Hematopoietic multipotent progenitor cell treated with erythropoietin and hydrocortisone succinate and interleukin-3 and kit ligand, for 8 days (in vitro differentiated cells): Measurements from ENCODE around the gene LILRA5.
A peak's percentile ranks its signal among the peaks of the same experiment; 100 is the strongest.
"Not testable (repeated sequence)": the region's sequence is repeated elsewhere in the genome, so short reads cannot be mapped to it uniquely, and the experiment has no call there.

Experiments
- DNase-seq: peaks from one replicate; pipeline ENCODE4 v3.0.0-alpha.2; 2015

Gene LILRA5

GRCh38 chr19:54312436-54313377, at the start of gene LILRA5:
TSS of gene LILRA5 (minus strand) at chr19:54313166. CDS start at chr19:54313019, 147 bp downstream.
- DNase-seq, result no peak

- DNase-seq, result not testable (repeated sequence)
These were observed 48.9 kb upstream of the LILRA5 start for GRCh38 chr19:54361680-54362422.

GRCh38 chr19:54359149-54359820, 46.3 kb upstream of the LILRA5 start:
- not testable (repeated sequence) for DNase-seq

GRCh38 chr19:54357381-54357780, 44.4 kb upstream of the LILRA5 start:
- no peak for DNase-seq

DNA sequence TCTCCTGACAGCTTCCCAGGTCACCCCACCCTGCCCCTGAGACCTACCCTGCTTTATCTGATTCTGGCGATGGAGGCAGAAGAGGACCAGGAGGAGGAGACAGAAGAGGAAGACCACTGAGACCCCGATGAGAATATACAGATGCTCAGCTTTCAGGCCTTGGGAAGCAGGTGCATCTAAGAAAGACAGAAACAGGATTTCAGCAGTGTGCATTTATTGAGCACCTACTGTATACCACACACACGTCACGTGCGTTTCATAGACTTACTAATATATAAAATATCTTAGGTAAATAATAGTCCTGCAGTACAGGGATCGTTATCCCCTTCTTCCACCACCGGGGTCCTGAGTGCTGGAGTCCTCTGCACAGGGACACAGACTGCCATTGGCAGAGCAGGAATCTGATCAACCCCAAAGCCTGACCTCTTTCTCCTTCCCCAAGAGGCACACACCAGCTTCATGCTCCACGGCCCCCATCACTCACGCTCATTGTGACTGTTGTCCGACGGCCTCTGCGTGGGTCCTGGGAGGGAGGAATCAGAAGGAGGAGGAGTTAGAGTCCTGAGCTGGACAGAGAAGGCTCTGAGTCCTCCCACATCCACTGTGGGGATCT, 43.6 kb upstream of the LILRA5 start:
- DNase-seq, result no peak

DNA sequence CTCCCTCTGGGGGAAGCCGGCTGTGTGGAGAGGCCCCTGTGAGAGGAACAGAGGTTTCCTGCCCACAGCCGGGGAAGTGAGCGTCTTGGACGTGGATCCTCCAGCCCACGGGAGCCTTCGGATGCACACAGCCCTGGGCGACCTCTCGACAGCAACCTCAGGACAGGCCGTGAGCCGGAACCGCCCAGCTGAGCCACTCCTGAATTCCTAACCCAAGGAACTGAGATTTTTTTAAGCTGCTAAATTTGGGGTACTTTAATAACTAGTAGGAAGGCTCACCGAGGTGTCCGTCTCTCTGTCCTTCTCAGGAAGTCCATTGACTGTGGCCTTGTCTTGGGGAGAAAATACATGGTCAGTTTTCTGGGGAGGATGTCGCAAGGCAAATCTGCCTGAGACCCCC, 42.7 kb upstream of the LILRA5 start:
- no peak for DNase-seq

- no peak for DNase-seq
These were observed 41.8 kb upstream of the LILRA5 start for GRCh38 chr19:54354761-54355160.

- no peak for DNase-seq
These were observed 39.6 kb upstream of the LILRA5 start for GRCh38 chr19:54352546-54352945.

- DNase-seq, result no peak
These were observed 39.1 kb upstream of the LILRA5 start for GRCh38 chr19:54352041-54352440.

DNA sequence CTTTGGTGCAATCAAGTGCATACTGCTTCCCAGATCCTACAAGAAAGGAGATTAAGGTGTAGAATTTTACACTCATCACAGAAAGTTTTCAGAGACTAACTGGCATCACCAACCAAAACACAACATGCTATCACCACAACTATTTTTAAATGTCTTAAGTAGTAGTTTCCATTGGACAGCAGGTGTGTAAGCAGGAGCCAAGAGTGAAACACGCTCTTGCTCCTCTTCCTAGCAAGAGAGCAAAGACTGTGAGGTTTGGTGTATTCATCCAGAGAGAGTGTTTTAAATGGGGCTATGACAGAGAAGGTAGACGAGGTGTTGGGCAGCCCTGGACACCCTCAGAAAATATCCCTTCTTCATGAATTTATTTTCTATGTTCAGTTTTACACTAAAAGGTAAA, 38.5 kb upstream of the LILRA5 start:
- DNase-seq, result no peak

- DNase-seq, result no peak
These were observed 33.0 kb upstream of the LILRA5 start for GRCh38 chr19:54345938-54346386.

DNA sequence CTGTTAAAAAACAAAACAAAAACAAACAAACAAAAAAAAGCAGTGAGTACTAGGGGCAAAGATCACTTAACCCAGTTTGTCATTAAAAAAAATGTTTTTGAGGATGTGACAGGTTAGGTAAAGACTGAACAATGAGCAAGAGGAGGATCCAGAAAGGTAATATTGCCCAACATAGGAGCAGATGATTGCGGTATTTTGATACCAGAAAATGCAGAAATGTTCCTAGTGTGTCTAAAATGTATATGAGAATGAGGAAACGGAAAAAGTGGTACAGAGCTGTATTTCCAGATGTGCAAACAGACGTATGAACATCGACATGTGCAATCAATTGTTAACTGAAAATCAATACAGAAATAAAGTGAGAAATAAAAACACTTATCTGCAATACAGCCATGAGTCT, 30.9 kb upstream of the LILRA5 start:
- DNase-seq, result no peak

- no peak for DNase-seq
These were observed 28.3 kb upstream of the LILRA5 start for GRCh38 chr19:54341295-54341694.

- peak; percentile 10 for DNase-seq
These were observed 26.8 kb upstream of the LILRA5 start for GRCh38 chr19:54339646-54340358.

GRCh38 chr19:54338521-54338920, 25.6 kb upstream of the LILRA5 start:
- no peak for DNase-seq

DNA sequence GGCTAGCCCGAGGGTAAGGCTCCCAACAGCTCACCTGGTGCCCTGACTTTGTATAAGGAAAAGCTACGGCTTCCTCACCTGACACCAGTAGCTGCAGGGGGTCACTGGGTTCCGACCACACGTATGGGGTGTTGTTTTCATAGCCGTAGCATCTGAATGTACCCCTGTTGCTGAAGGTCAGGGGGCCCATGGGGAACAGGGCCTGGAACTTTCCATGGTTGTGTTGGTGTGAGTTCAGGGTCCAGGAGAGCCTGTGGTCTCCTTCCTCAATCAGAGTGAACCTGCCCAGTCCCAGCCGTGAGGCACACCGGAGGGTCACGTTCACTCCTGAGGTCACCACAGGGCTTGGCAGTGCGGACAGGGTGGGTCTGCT, 24.9 kb upstream of the LILRA5 start:
- no peak for DNase-seq

- no peak for DNase-seq
These were observed 24.2 kb upstream of the LILRA5 start for GRCh38 chr19:54336893-54337857.

DNA sequence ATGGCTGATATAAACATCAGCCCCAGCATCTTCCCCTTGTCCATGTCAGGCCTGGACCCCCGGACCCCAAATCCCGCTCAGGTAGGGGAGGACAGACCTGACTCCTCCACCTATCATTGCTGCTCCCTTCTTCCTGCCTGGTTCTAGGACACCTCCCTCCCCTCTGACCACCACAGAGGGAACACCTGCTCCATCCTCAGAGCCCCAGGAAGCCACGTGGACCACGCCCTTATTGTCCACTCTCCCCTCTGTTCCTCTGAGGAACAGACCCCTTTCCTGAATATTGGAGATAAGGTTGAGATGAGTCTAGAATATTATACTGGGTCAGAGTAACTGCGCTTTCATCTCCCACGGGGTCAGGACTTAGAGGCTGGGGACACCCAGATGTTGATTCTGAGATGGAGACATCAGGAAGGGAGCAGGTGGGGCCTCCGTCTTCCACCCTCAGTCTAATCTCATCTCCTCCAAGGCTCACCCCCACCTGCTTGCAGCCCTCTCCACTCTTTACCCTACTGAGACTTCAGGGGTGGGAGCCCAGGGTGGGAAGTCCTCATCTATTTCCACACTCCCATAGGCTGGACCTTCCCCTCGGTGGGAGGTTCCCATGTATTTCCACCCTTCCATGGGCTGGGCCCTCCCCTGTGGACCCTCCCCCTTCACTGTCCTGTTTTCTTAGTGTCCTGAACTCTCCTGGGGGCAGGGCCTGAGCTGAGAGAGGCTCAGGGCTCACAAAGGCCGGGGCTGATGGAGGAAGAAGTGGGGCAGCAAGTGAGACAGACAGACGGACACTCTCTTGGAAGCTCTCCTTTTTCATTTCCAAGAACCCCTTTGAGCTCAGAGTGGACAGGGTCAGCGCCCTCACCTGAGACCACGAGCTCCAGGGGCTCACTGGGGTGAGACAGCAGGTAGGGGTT, 23.3 kb upstream of the LILRA5 start:
- DNase-seq, result no peak

DNA sequence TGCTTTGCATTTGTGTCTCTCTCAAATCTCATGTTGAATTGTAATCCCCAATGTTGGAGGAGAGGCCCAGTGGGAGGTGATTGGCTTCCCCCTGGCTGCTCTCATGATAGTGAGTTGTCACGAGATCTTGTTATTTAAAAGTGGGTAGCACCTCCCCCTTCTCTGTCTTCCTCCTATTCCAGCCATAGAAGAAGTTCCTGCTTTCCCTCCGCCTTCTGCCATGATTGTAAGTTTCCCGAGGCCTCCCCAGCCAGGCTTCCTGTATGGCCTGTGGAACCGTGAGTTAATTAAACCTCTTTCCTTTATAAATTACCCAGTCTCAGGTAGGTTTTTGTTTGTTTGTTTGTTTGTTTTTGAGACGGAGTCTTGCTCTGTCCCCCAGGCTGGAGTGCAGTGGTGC, 22.2 kb upstream of the LILRA5 start:
- DNase-seq, result no peak
